Sciatic nerve (tissue), 2 donors: ENCODE data around the gene LDLRAP1. TPM values are rescaled to one million over a fixed set of nuclear protein-coding genes. Genes with fewer than 3 reads are reported as not detected.
"Not testable (repeated sequence)": the region's sequence is repeated elsewhere in the genome, so short reads cannot be mapped to it uniquely, and the experiment has no call there.

Experiments
- ATAC-seq: fragments of 200-7000 bp; cut with Tn5 transposase; one replicate; pipeline ENCODE4 v1.9.1; 2020; ENCODE audit warnings: mild to moderate bottlenecking, moderate library complexity
- DNase-seq: peaks from one replicate; pipeline ENCODE4 v3.0.0-alpha.2; 2020; ENCODE audit warnings: low spot score
- intact Hi-C: fragments of 100-400 bp; cut with DNase I; formaldehyde crosslinking; loops from one replicate; pipeline ENCODE4 v1.14.2; 2022
- total RNA-seq: library from RNA; stranded (reverse); fragmentation: NEBNext Ultra II Directional; extraction: Animal tissue kit (Norgen Biotek cat#: 25700); gene quantifications from one replicate; pipeline ENCODE4 v1.2.1, GENCODE V29; 2021
- donor health status: DM: no; HTN: no; CAD: no.
- donor health status: DM: no; HTN: no; CAD: no.

The LDLRAP1 gene, protein sequence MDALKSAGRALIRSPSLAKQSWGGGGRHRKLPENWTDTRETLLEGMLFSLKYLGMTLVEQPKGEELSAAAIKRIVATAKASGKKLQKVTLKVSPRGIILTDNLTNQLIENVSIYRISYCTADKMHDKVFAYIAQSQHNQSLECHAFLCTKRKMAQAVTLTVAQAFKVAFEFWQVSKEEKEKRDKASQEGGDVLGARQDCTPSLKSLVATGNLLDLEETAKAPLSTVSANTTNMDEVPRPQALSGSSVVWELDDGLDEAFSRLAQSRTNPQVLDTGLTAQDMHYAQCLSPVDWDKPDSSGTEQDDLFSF
- 25.0 TPM for total RNA-seq

DNA sequence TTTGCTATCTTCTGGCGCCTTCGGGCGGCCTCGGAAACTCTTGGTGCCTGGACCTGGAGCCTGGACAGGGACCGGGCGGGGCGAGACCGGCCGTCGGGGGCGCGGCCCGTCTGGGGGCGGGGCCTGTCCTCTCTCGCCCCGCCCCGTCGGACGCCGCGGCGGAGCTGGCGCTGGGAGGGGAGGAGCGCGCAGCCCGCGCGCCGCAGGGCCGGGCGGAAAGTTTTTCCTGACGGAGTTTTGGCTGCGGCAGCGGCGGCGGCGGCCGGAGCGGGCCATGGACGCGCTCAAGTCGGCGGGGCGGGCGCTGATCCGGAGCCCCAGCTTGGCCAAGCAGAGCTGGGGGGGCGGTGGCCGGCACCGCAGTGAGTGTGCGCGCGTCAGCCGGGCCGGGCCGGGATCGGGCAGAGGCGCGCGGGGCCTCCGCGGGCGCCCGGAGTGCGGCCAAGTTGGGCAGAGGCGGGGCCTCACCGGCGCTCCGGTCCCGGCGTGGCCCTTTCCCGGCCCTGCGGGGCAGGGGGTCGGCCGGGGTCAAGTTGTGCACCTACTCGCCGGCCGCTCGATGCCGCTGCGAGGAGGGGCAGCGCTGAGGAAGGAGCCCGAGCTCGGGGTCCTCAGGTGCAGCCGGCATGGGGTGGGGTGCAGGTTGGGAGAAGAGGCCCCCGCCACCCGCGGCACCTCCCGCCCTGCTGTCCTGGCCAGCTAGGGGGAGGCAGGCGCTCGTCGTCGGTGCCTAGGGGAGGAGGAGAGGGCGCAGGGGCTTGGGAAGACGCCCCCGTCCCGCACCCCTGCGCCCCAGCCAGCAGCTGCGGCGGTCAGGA, at the start of gene LDLRAP1:
TSS of gene LDLRAP1 (plus strand) at position 182 of the 818 bp plus-strand sequence. CDS start at position 275, 93 bp downstream.
- peak; percentile 85 for DNase-seq
- peak; percentile 96 for ATAC-seq
- intact Hi-C loops, result no loop called here

DNA sequence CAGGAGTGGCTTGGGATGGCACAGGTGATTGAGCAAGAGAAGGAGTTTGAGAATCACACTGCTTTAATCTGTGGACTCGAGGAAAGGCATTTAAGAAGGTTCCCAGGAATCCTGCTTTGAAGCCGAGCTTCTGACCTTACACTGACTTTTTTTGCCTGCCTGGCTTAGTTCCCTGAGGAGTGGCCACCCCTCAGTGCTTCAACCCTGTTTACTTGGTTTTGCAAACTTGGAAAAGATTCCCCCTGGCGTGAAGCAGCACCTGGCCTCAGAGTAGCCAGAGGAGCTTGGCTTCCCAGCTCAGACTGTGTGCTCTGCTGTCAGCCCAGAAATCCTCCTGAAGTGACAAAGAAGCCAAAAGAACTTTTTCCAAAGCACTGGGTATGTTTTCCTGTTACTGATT, 48.5 kb upstream of the LDLRAP1 start:
- DNase-seq (no peak), ATAC-seq (peak; percentile 77)
- intact Hi-C loops, result no loop called here

DNA sequence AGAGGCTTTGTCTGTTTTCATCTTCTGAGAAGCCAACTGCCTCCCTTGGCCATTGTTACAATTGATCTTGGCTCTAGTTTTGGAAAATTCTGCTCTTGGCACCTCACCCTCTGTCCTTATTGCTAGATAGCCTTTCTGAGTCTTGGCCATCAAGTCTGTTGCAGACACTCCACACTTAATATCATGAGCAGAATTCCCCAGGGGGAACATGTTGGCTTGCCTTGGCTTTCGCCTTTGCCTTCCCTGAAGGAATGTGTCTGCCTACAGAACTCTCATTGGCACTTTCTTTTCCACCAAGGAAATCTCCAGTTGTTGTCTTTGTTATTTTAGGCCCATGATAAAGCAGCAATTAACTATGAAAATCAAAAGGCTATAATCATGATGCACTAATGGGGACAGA, 42.7 kb upstream of the LDLRAP1 start:
- peak; percentile 79 for ATAC-seq

DNA sequence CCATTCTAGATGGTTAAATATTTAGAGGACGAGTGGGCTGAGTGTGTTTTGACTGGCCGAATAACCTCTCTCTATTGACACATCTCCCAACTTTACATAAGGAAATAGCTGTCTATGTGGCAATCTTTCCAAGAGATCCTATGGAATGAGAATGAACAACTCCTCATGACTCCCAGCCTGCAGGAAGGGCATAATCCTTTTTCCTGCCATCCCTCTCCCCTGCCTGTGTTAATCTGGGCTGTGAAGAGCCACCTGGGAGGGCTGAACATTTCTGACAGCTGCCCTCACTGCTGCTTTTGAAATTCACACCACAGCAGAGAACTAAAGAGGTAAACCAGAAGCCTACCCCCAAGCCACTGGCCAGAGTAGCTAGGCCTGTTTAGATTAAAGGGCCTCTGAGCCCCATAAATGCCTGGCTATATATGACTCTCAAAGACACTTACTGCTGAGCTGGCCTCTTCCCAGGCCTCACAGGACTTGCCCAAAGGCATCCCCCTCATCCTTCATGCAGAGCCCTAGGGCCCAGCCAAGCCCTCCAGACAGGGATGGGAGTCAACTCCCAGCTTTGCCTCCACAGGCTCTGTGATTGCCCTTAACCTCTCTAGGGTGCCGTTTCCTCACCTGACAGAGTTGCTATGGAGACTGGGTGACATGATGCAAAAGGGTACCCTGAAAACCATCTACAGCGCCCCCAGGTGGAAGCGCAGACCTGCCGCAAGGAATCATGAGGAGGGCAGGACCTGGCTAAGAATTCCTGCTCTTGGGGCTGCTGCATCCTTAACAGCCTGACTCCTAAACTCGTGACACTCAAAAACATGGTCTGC, 42.0 kb upstream of the LDLRAP1 start:
- no peak for ATAC-seq
- DNase-seq, result no peak
- intact Hi-C loops, result no loop called here

More for the DNA sequence above, 42.7 kb upstream of the LDLRAP1 start:
- DNase-seq, result no peak
- intact Hi-C loops, result no loop called here

DNA sequence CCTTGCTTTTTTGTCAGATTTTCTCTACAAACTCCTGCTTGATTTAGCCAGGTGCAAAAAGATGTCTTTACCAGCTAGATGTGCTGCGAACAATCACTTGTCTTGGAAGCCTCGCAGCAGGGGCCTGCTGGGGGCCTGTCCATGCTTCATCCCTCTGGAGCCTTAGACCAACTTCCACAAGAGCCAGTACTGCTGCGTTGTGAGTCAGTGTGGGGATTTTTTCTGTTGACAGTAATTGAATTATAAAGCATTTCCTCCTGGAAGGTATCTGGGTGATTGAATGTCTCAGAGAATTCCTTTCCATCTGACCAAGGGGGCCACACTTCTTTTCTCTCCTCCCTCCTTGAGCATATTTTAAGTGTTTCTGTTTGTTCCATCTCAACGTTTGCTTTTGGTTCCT, 40.4 kb upstream of the LDLRAP1 start:
- intact Hi-C loops, result no loop called here
- no peak for ATAC-seq
- DNase-seq, result no peak

DNA sequence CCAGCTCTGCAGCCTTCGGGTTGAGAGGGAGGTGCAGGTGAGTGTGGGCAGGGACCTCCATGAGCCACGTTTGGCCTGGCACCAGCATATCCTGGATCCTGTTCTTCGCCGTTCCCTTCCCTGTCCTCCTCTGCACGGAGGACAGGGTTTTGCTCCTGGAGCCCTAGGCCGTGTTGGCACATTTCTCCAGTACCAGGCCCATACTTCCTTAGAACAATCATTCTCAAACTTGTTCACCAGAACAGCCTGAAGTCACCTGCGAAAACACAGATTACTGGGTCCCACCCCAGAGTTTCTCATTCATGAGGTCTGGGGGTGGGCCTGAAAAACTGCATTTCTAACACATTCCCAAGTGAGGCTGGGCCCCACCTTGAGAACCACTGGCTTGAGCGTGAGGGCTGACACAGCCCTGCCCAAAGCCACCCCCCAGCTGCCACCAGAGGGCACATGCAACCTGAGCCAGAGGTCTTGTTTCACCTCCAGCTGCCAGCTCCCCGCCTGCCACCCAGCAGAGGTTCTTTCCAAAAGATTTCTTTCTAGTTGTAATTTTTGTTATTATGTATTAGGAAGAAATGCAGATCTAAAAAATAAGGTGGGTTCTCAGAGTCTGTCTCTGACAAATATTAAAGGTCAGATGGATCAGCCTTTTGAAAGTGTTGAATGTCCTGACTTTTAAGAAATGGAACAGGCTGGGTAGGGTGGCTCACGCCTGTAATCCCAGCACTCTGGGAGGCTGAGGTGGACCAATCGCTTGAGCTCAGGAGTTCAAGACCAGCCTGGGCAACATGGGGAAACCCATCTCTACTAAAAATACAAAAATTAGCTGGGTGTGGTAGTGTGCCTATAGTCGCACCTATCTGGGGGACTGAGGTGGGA, 39.6 kb upstream of the LDLRAP1 start:
- no peak for DNase-seq
- no peak for ATAC-seq
- intact Hi-C loops, result no loop called here

DNA sequence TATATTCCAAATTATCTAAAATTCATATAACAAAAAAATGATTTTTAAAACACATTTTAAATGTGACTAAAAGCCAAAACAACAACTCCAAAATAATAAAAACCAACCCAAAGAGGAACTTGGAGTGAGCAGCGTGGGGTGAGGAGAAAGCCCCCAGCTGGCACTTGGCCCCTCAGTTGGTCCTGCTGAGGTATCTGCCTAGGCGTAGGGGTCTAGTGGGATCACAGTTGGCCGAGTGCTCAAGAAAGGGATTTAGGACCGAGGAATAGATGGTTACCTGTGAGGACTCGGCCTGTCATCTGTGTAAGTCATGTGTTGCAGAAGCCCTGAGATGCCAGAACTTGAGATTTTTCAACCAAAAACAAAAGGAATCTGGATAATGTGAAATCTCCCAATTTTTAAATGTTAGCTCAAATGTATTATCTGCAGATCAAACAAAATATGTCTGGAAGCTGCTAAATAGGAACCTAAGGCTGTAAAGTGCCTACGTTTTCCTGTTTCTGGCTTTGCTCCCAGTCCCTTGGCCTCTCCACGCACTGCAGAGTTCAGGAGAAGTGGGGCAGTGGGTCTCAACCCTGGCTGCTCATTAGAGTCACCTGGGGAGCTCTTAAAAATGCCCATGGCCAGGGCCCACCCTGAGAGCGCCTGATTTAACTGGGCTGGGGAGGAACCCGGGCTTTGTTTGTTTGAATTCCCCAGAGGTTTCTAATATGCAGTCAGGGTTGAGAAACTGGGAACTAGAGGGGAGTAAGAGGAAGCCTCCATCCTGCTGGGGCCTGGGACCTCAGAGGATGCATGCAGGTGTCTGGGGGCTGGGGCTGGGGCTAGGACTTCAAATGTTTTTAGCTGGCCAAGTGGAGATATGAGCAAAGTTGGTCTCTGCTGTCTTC, 38.5 kb upstream of the LDLRAP1 start:
- ATAC-seq, result peak; percentile 70
- intact Hi-C loops, result no loop called here
- DNase-seq, result no peak

DNA sequence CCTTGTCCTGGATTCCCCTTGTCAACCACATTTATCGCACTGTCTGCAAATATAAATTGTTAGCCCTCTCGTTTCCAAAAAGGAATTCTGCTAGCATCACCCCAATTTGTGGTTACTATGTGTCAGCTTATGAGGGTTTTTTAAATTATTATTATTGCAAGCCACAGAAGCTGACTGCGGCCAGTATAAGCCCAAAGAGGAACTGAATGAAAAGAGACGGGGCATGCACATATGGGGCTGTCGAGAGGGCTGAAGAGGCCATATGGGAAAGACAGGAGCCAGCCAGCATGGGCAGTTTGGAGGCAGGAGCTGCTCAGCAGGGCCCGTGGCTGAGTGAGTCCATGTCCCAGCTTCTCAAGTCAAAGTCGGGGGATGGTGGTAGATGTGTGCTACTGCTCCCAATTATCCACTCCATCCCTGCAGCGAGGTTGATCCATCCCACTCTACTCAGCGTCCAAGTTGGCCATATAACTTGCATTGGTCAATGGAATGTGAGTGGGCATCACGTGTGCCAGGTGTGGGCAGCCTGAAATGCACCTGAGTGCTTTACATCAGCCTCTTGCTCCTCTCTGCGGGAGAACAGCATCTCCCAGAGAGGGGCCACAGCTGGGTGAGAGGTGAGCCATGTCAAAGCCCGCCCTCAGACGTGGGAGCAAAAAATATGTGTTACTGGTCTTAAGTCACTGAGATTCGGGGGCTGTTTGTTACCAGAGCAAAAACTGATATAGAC, 37.6 kb upstream of the LDLRAP1 start:
- intact Hi-C loops, result no loop called here
- ATAC-seq (no peak), DNase-seq (no peak)

DNA sequence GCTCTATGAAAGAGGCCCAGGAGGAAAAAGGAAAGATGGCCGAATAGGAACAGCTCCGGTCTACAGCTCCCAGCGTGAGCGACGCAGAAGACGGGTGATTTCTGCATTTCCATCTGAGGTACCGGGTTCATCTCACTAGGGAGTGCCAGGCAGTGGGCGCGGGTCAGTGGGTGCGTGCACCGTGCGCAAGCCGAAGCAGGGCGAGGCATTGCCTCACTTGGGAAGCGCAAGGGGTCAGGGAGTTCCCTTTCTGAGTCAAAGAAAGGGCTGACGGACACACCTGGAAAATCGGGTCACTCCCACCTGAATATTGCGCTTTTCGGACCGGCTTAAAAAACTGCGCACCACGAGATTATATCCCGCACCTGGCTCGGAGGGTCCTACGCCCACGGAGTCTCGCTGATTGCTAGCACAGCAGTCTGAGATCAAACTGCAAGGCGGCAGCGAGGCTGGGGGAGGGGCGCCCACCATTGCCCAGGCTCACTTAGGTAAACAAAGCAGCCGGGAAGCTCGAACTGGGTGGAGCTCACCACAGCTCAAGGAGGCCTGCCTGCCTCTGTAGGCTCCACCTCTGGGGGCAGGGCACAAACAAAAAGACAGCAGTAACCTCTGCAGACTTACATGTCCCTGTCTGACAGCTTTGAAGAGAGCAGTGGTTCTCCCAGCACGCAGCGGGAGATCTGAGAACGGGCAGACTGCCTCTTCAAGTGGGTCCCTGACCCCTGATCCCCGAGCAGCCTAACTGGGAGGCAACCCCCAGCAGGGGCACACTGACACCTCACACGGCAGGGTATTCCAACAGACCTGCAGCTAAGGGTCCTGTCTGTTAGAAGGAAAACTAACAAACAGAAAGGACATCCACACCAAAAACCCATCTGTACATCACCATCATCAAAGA, 36.6 kb upstream of the LDLRAP1 start:
- DNase-seq, intact Hi-C loops, ATAC-seq: not testable (repeated sequence)

DNA sequence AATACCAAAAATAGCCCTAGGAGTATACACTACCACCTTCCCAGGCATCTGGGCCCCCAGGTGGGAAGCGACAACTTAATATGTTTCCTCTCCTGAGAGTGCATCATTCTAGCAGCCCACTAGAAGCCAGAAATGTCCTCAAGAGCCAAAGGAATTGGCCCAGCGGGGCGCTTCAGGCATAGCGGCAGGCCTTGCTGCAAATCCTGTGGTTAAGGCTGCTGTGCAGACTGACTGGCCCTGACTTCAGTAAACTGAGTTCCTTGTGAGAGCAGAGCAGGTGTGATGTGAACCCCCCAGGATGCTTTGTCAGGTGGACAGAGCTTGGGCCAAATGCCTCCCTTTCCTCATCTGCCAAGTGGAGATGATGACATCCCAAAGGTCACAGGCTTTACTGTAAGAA, 29.7 kb upstream of the LDLRAP1 start:
- ATAC-seq (no peak), DNase-seq (peak; percentile 25)

DNA sequence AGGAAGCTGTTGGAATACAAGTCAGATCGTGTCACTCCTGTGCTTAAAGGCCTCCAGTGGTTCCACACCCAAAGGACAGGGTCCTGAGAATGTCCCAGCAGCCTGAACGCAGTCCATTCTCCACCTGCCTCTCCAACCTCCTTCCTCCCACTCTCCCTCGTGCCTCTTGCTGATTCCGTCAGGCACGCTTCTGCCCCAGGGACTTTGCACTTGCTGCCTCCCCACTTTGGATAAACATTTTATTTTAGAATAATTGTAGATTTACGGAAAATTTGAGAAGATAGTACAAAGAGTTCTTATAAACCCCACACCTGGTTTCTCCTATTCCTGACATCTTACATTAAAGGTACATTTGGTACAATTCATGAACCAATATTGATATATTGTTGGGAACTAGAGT, 28.4 kb upstream of the LDLRAP1 start:
- intact Hi-C loops, result no loop called here
- DNase-seq, result peak; percentile 39
- ATAC-seq, result no peak

More for the DNA sequence above, 29.7 kb upstream of the LDLRAP1 start:
- intact Hi-C loops, result no loop called here

DNA sequence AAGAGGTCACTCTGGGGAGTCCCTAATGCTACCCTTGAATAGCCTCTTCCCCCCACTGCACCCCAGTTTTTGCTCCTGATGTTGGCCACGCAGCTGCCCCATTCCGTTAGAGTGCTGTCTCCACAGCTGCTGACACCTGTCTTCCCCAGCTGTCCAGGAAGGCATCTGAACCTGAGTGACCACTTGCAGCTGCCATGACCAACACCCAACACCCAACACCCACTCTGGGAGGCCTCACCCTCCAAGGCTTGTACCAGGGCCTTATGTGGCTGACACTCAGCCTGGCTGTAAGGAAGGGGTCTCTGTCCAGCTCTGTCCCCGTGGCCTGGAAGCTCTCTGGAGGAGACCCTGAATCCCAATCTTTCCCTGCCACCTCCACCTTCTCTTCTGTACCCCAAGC, 26.7 kb upstream of the LDLRAP1 start:
- intact Hi-C loops, result no loop called here
- DNase-seq, result no peak
- no peak for ATAC-seq

DNA sequence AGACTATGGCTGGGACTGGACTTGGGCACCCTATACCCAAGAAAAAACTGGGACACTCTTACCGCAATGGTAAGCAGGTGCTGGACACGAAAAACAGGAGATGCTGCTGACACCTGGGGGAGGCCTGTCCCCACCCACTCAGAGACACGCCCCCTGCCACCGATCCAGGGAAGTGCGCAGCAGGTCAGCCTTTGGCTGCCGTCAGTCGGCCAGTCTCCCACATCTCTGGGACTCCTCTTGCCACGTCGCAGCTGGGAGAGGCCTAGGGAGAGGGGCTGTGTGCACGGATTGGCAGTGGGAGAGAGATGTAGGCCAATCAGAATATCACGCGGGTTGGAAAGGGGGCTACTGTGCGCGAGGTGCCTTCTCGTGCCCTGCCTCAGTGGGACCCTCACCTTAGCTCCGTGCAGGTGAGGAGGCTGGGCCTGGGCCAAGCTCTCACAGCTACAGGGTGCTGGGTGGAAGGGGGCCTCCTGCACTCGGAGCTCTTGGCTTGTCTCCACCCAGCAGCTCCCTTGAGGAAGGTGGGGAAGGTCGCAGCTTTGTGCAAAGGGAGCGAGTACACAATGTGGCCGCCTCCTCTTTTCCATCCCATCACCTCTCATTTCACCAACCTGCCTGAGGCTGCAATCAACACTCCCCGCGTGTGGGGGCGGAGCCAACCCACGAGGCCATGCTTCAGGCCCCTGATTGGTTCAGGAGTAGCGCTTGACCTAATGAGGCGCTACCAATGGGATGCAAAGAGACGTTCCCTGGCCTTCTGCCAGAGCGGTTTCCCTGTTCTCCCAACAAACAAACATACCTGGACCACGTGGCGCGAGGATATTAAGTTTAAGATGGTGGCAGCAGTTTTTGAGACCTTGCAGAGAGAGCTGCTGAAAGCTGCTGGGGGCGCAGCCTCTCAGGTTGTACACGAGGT, 25.7 kb upstream of the LDLRAP1 start:
- intact Hi-C loops, result no loop called here
- ATAC-seq (no peak), DNase-seq (no peak)

DNA sequence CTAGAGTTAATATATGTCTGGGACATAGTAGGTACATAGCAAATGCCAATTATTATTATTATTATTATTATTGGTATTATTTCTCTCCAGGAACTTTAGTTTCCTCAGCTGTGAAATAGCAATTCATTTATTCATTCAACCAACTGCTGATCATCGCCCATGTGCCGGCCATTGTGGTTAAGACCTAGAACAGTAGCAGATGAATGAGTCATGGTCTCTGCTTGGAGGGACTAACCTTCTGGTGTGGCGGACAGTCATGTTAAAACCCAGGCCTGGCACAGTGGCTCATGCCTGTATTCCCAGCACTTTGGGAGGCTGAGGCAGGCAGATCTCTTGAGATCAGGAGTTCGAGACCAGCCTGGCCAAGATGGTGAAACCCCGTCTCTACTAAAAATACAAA, 23.8 kb upstream of the LDLRAP1 start:
- no peak for DNase-seq
- no peak for ATAC-seq
- intact Hi-C loops, result no loop called here

DNA sequence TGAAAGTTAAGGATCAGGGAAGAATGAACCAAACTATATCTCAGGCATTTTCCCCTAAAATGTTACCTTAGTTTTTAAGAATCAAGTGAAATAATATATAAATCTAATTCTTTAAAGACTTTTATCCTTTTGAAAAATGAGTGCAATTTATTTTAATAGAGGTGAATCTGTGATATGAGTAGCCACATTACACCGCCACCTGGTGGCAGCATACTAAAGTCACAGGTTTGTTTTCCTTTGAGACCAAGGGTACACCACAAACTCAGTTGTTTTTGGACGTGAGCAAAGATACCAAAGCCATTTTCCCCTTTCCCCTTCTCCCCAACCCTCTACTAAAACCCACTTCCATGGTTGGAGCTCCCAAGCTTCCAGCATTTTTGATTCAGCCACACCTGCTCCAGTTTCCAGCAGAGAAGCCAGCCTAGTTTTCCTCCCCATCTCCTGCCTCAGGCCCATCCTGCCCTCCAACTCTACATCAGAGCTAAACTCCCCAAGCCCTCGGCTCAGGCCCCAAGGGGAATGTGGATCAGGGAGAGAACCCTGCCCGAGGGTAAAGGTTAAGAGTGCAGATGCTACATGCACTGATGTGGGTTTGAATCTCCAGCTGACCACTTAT, 22.9 kb upstream of the LDLRAP1 start:
- intact Hi-C loops, result no loop called here
- DNase-seq, result peak; percentile 83
- peak; percentile 50 for ATAC-seq
